Left colon (tissue), 2 donors: Measurements from ENCODE around the gene AQP12A. TPM values are rescaled to one million over a fixed set of nuclear protein-coding genes. Genes with fewer than 3 reads are reported as not detected.

Experiments used
- ATAC-seq: fragments of 200-7000 bp; cut with Tn5 transposase; one replicate; pipeline ENCODE4 v1.9.1; 2020; ENCODE audit warnings: mild to moderate bottlenecking, moderate library complexity
- DNase-seq, 2 donors: peaks; one replicate each; pipeline ENCODE4 v3.0.0-alpha.2; 2020
- intact Hi-C, 2 donors: fragments of 100-400 bp; cut with DNase I in 1 of 2; cut with micrococcal nuclease in 1 of 2; formaldehyde crosslinking; loops; one replicate each; pipeline versions ENCODE4 v1.11.2 to v1.14.0; 2022; cut with DNase I, micrococcal nuclease
- total RNA-seq, 2 donors: library from RNA; stranded (reverse); fragmentation: NEBNext Ultra II Directional; extraction: Animal tissue kit (Norgen Biotek cat#: 25700); gene quantifications; one replicate each; pipeline ENCODE4 v1.2.1, GENCODE V29; 2021
- donor health status: DM: no; HTN: no; CAD: no.
- donor health status: DM: yes; HTN: yes; CAD: no.

AQP12A gene
- total RNA-seq, 2 donors from 2014 or later, result 0.92 to 4.0 TPM

GRCh38 chr2:240701091-240701735, 9.5 kb downstream of the AQP12A start:
- ATAC-seq (no peak), DNase-seq (no peak)
- intact Hi-C loops, result loop anchor here in 1 of 2 donors (10.0 kb wide), 1 partner anchor 186 kb away; no protein-coding TSS in a partner anchor

- DNase-seq (no peak), ATAC-seq (no peak)
- intact Hi-C loops, result loop anchor here in 1 of 2 donors (10.0 kb wide), 1 partner anchor 187 kb away; no protein-coding TSS in a partner anchor
Measured at GRCh38 chr2:240701736-240702639, 10.3 kb downstream of the AQP12A start.

- intact Hi-C loops, result loop anchor here in 1 of 2 donors (10.0 kb wide), 1 partner anchor 188 kb away; no protein-coding TSS in a partner anchor
- DNase-seq (no peak), ATAC-seq (no peak)
Measured at GRCh38 chr2:240702640-240703011, 11.0 kb downstream of the AQP12A start.

- DNase-seq (no peak), ATAC-seq (no peak)
- intact Hi-C loops, result loop anchor here in 1 of 2 donors (10.0 kb wide), 1 partner anchor 189 kb away; no protein-coding TSS in a partner anchor
Measured at GRCh38 chr2:240703417-240704341, 12.0 kb downstream of the AQP12A start.

GRCh38 chr2:240704651-240705050, 13.0 kb downstream of the AQP12A start:
- ATAC-seq, result no peak
- no peak for DNase-seq
- intact Hi-C loops, result loop anchor here in 1 of 2 donors (10.0 kb wide), 1 partner anchor 190 kb away; no protein-coding TSS in a partner anchor

GRCh38 chr2:240705204-240705791, 13.6 kb downstream of the AQP12A start:
- intact Hi-C loops, result loop anchor here in 1 of 2 donors (10.0 kb wide), 1 partner anchor 190 kb away; no protein-coding TSS in a partner anchor
- DNase-seq, result no peak
- ATAC-seq, result no peak

GRCh38 chr2:240707043-240707756, 15.5 kb downstream of the AQP12A start:
- no peak for ATAC-seq
- intact Hi-C loops, result loop anchor here in 1 of 2 donors (10.0 kb wide), 1 partner anchor 192 kb away; no protein-coding TSS in a partner anchor
- no peak for DNase-seq

GRCh38 chr2:240707821-240708220, 16.2 kb downstream of the AQP12A start:
- no peak for DNase-seq
- intact Hi-C loops, result loop anchor here in 1 of 2 donors (10.0 kb wide), 1 partner anchor 193 kb away; no protein-coding TSS in a partner anchor
- ATAC-seq, result no peak

- intact Hi-C loops, result loop anchor here in 1 of 2 donors (10.0 kb wide), 1 partner anchor 194 kb away; no protein-coding TSS in a partner anchor
- no peak for DNase-seq
Measured at GRCh38 chr2:240708457-240708856, 16.8 kb downstream of the AQP12A start.

GRCh38 chr2:240711296-240711695, 19.6 kb downstream of the AQP12A start:
- ATAC-seq, result no peak
- intact Hi-C loops, result no loop called here
- no peak for DNase-seq

More at GRCh38 chr2:240708457-240708856, 16.8 kb downstream of the AQP12A start:
- no peak for ATAC-seq

- ATAC-seq, result no peak
- DNase-seq, result no peak
- intact Hi-C loops, result no loop called here
Measured at GRCh38 chr2:240711701-240712100, 20.0 kb downstream of the AQP12A start.

GRCh38 chr2:240712121-240712520, 20.5 kb downstream of the AQP12A start:
- no peak for ATAC-seq
- no peak for DNase-seq
- intact Hi-C loops, result no loop called here

- ATAC-seq, result no peak
- intact Hi-C loops, result no loop called here
- no peak for DNase-seq
Measured at GRCh38 chr2:240713071-240713927, 21.6 kb downstream of the AQP12A start.

GRCh38 chr2:240713928-240714746, 22.5 kb downstream of the AQP12A start:
- intact Hi-C loops, result no loop called here
- ATAC-seq (no peak), DNase-seq (no peak)
